Gastroesophageal sphincter (tissue), 4 donors: ENCODE results near the gene YWHAQ. TPM values are rescaled to one million over a fixed set of nuclear protein-coding genes. Genes with fewer than 3 reads are reported as not detected.

Source experiments
- ATAC-seq: fragments of 150-250 bp; one replicate; pipeline ENCODE4 v1.9.1; 2016; ENCODE audit warnings: mild to moderate bottlenecking, moderate library complexity
- H3K27ac ChIP-seq, 4 donors: fragments of 200-600 bp; sonication (generic) in 3 of 4; 1 replicate in 3 of 4; 2 replicates in 1 of 4; pipeline ENCODE4 v1.5.1; 2016 to 2019
- H3K27me3 ChIP-seq: fragments of 200-600 bp; sonication (generic); one replicate; pipeline ENCODE4 v1.5.1; 2019
- H3K36me3 ChIP-seq, 2 donors: fragments of 200-600 bp; sonication (generic); one replicate each; pipeline ENCODE4 v1.5.1; 2019; ENCODE audit warnings: control low read depth in 1 of 2
- H3K4me1 ChIP-seq, 3 donors: fragments of 200-600 bp; sonication (generic); 1 replicate in 2 of 3; 2 replicates in 1 of 3; pipeline ENCODE4 v1.5.1; 2016 to 2019; ENCODE audit warnings: control low read depth in 2 of 3
- H3K4me3 ChIP-seq, 2 donors: fragments of 200-600 bp; sonication (generic); one replicate each; pipeline ENCODE4 v1.5.1; 2019; ENCODE audit warnings: mild to moderate bottlenecking in 1 of 2, moderate library complexity in 1 of 2
- H3K9me3 ChIP-seq, 3 donors: fragments of 200-600 bp; sonication (generic); one replicate each; pipeline ENCODE4 v1.5.1; 2017 to 2019; ENCODE audit warnings: control low read depth in 2 of 3
- CTCF ChIP-seq, 4 experiments: fragments of 200-600 bp in 2 of 4; fragments of 450-650 bp in 2 of 4; sonication (generic) in 1 of 4; IDR thresholded peaks; one replicate each; pipeline ENCODE4 v1.5.1; 2017 to 2019; ENCODE audit warnings: antibody characterized with exemption in 4 of 4, mild to moderate bottlenecking in 2 of 4, moderate library complexity in 2 of 4
- EP300 ChIP-seq: sonication (generic); formaldehyde crosslinking; IDR thresholded peaks from one replicate; pipeline ENCODE4 v1.6.1; 2017; ENCODE audit warnings: antibody characterized with exemption, mild to moderate bottlenecking
- POLR2A ChIP-seq, 2 donors: fragments of 450-650 bp; IDR thresholded peaks; one replicate each; pipeline ENCODE4 v1.6.1; 2017; ENCODE audit warnings: antibody characterized with exemption in 2 of 2, mild to moderate bottlenecking in 2 of 2, moderate library complexity in 1 of 2
- POLR2AphosphoS5 ChIP-seq: sonication (generic); formaldehyde crosslinking; IDR thresholded peaks from one replicate; pipeline ENCODE4 v1.6.1; 2017; ENCODE audit warnings: antibody characterized with exemption
- WGBS, 2 donors: methylation state at CpG; one replicate each; pipeline ENCODE4 v1.1.5; 2018; ENCODE audit warnings: low coverage in 1 of 2; 5-methylcytosine and 5-hydroxymethylcytosine counted together
- total RNA-seq, 4 donors: library from RNA; depleted of rRNA; stranded (reverse); fragments of >200 nt; gene quantifications; one replicate each; pipeline ENCODE4 v1.1.0, GENCODE V29; 2016

Gene YWHAQ
- total RNA-seq, 4 donors from 2014 or later: 226 to 282 (median 255) TPM

- no peaks in the 10 kb centered on the region for H3K36me3 ChIP-seq
- no peaks in the 10 kb centered on the region for H3K27me3 ChIP-seq
- no peaks in the 10 kb centered on the region for H3K9me3 ChIP-seq
- TF ChIP-seq EP300: no peak
- TF ChIP-seq POLR2AphosphoS5: peak; percentile 1
- WGBS, 2 donors: 15 to 22% methylated on average over 5 to 6 of the region's 6 CpGs
- H3K4me1 ChIP-seq: peaks cover 8 to 31% (median 13%) of the 10 kb centered on the region in 3 donors
- no peak overlapping the region for H3K4me3 ChIP-seq
- peak overlapping the region in 3 of 4 donors; percentile 69 to 79 (median 73) for H3K27ac ChIP-seq
- peak; percentile 54 for ATAC-seq
Measured at GRCh38 chr2:9639000-9639602, 8.3 kb upstream of the YWHAQ start.

- Histone ChIP-seq H3K9me3 (no peaks in the 10 kb centered on the region), H3K4me3 (no peak overlapping the region), H3K27ac (peak overlapping the region in 3 of 4 donors; percentile 69 to 79 (median 73)), H3K36me3 (no peaks in the 10 kb centered on the region), H3K27me3 (no peaks in the 10 kb centered on the region), H3K4me1 (peaks cover 8 to 31% (median 13%) of the 10 kb centered on the region in 3 donors)
- 22 to 25% methylated on average over 1 to 2 of the region's 4 CpGs for WGBS, 2 donors
- TF ChIP-seq CTCF (IDR thresholded peaks at IDR 0.05): no peak
- TF ChIP-seq POLR2AphosphoS5: peak; percentile 75
- peak; percentile 98 for ATAC-seq
Measured at GRCh38 chr2:9638532-9638931, 7.7 kb upstream of the YWHAQ start.

GRCh38 chr2:9637330-9637729 lies 6.5 kb upstream of the YWHAQ start:
- no peaks in the 10 kb centered on the region for H3K27me3 ChIP-seq
- peak overlapping the region in 2 of 4 donors; percentile 25 to 73 for H3K27ac ChIP-seq
- ATAC-seq: no peak
- no peaks in the 10 kb centered on the region for H3K9me3 ChIP-seq
- H3K4me3 ChIP-seq: no peak overlapping the region
- peaks cover 8 to 31% (median 13%) of the 10 kb centered on the region in 3 donors for H3K4me1 ChIP-seq
- H3K36me3 ChIP-seq: no peaks in the 10 kb centered on the region
- TF ChIP-seq POLR2A (IDR thresholded peaks at IDR 0.05): no peak
- no peak for TF ChIP-seq POLR2AphosphoS5
- TF ChIP-seq EP300: no peak
- TF ChIP-seq CTCF (IDR thresholded peaks at IDR 0.05): no peak
- 70% methylated on average over 2 of the region's 2 CpGs; no CpG with 5 or more reads in 1 of the 2 donors for WGBS, 2 donors

GRCh38 chr2:9634133-9634532 lies 3.3 kb upstream of the YWHAQ start:
- Histone ChIP-seq H3K36me3 (no peaks in the 10 kb centered on the region), H3K4me3 (no peak overlapping the region), H3K27ac (no peak overlapping the region), H3K4me1 (peaks cover 8 to 36% (median 13%) of the 10 kb centered on the region in 3 donors), H3K27me3 (no peaks in the 10 kb centered on the region), H3K9me3 (no peaks in the 10 kb centered on the region)
- ATAC-seq: no peak
- 82 to 90% methylated on average over 3 of the region's 3 CpGs for WGBS, 2 donors
- TF ChIP-seq POLR2AphosphoS5 (no peak), POLR2A (IDR thresholded peaks at IDR 0.05) (no peak)

GRCh38 chr2:9631878-9632700 lies 1.3 kb upstream of the YWHAQ start:
- no peaks in the 10 kb centered on the region for H3K36me3 ChIP-seq
- H3K27ac ChIP-seq: peak overlapping the region in 2 of 4 donors; percentile 96 to 98
- no peak overlapping the region for H3K4me3 ChIP-seq
- no peaks in the 10 kb centered on the region for H3K27me3 ChIP-seq
- no peak for ATAC-seq
- no peaks in the 10 kb centered on the region for H3K9me3 ChIP-seq
- no peak for TF ChIP-seq CTCF (IDR thresholded peaks at IDR 0.05)
- TF ChIP-seq EP300: no peak
- TF ChIP-seq POLR2A (IDR thresholded peaks at IDR 0.05): no peak
- TF ChIP-seq POLR2AphosphoS5: no peak
- 54 to 77% methylated on average over 7 of the region's 13 CpGs for WGBS, 2 donors
- peaks cover 4 to 37% (median 11%) of the 10 kb centered on the region in 3 donors for H3K4me1 ChIP-seq

GRCh38 chr2:9631553-9631819 lies 689 bp upstream of the YWHAQ start:
- ATAC-seq: no peak
- Histone ChIP-seq H3K4me3 (peak overlapping the region; percentile 30 to 77), H3K4me1 (peaks cover 4 to 43% (median 15%) of the 10 kb centered on the region in 3 donors), H3K9me3 (no peaks in the 10 kb centered on the region), H3K27me3 (no peaks in the 10 kb centered on the region), H3K27ac (peak overlapping the region in 3 of 4 donors; percentile 96 to 98 (median 96)), H3K36me3 (no peaks in the 10 kb centered on the region)
- 25 to 30% methylated on average over 4 of the region's 4 CpGs for WGBS, 2 donors
- TF ChIP-seq POLR2AphosphoS5 (no peak), EP300 (no peak), CTCF (IDR thresholded peaks at IDR 0.05) (no peak), POLR2A (IDR thresholded peaks at IDR 0.05) (no peak)
